Activated naive CD4-positive, alpha-beta T cell treated with anti-CD3 and anti-CD28 coated beads, Interleukin-2, amount 50 U/mL, for 16 hours (primary cell): ENCODE results near the gene TPM2.

ENCODE experiments used
- DNase-seq: peaks from one replicate; pipeline ENCODE4 v3.0.0-alpha.2; 2020

The TPM2 gene

GRCh38 chr9:35691757-35692301 is 2.1 kb upstream of the TPM2 start:
- DNase-seq, result no peak

- DNase-seq, result no peak
Measured at GRCh38 chr9:35691334-35691650, 1.6 kb upstream of the TPM2 start.

GRCh38 chr9:35690614-35691333 is 1.0 kb upstream of the TPM2 start:
- peak; percentile 35 for DNase-seq

- DNase-seq, result no peak
Measured at GRCh38 chr9:35690294-35690613, 529 bp upstream of the TPM2 start.

GRCh38 chr9:35688558-35689541 is 875 bp downstream of the TPM2 start:
- no peak for DNase-seq

- no peak for DNase-seq
Measured at GRCh38 chr9:35687972-35688557, 1.7 kb downstream of the TPM2 start.

GRCh38 chr9:35687306-35687705 is 2.4 kb downstream of the TPM2 start:
- no peak for DNase-seq

GRCh38 chr9:35686222-35687203 is 3.2 kb downstream of the TPM2 start:
- DNase-seq, result no peak

GRCh38 chr9:35685506-35685905 is 4.2 kb downstream of the TPM2 start:
- no peak for DNase-seq

- DNase-seq, result no peak
Measured at GRCh38 chr9:35684921-35685320, 4.8 kb downstream of the TPM2 start.

- DNase-seq, result no peak
Measured at GRCh38 chr9:35683323-35683722, 6.4 kb downstream of the TPM2 start.

GRCh38 chr9:35682520-35683315 is 7.0 kb downstream of the TPM2 start:
- no peak for DNase-seq

- DNase-seq, result no peak
Measured at GRCh38 chr9:35682051-35682450, 7.7 kb downstream of the TPM2 start.

GRCh38 chr9:35681341-35682002 is 8.3 kb downstream of the TPM2 start:
- no peak for DNase-seq

- no peak for DNase-seq
Measured at GRCh38 chr9:35680331-35681105, 9.2 kb downstream of the TPM2 start.

GRCh38 chr9:35679766-35680330 is 9.9 kb downstream of the TPM2 start:
- DNase-seq, result no peak

- DNase-seq, result no peak
Measured at GRCh38 chr9:35679091-35679490, 10.6 kb downstream of the TPM2 start.

GRCh38 chr9:35675732-35676392 is 13.9 kb downstream of the TPM2 start:
- peak; percentile 44 for DNase-seq

GRCh38 chr9:35675204-35675603 is 14.5 kb downstream of the TPM2 start:
- no peak for DNase-seq
